DMS53 treated with DMSO at 0.1 percent for 48 hours (cell line): ENCODE measurements around the gene NPLOC4.
"Not testable (repeated sequence)": the region's sequence is repeated elsewhere in the genome, so short reads cannot be mapped to it uniquely, and the experiment has no call there.

Experiments used
- DNase-seq: peaks from one replicate; lab custom pipeline; 2025; ENCODE audit not compliant: unreplicated experiment; lab: John Stamatoyannopoulos, UW

Gene NPLOC4

DNA sequence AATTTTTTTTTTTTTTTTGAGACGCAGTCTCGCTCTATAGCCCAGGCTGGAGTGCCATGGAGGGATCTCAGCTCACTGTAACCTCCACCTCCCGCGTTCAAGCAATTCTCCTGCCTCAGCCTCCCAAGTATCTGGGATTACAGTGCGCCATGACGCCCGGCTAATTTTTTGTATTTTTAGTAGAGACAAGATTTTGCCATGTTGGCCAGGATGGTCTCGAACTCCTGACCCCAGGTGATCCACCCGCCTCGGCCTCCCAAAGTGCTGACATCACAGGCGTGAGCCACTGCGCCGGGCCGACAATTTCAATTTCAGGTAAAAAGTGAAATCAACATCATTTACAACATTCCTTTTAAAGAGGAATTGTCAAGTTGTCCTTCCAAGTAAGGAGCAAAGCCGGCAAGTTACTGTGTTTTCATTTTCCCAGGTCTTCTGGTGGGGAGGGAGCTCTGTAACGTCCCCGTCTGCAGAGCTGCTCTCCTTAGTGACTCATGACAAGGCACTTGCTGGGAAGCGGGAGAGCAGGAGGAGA lies 873 bp downstream of the NPLOC4 start:
- no peak for DNase-seq

DNA sequence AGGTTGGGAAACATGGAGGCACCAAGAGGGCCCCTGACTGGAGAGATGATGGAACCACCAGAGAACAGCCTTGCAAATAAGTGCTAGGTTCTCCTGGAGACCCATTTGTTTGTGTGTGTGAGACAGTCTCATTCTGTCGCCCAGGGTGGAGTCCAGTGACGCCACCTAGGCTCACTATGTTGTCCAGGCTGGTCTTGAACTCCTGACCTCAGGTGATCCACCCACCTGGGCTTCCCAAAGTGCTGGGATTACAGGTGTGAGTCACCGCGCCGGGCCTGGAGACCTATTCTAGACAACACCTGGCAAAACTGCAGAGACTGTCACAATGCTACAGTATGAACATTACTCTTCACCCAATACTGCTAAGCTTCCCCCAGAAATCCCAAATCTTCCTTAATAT lies 1.5 kb downstream of the NPLOC4 start:
- DNase-seq: no peak

DNA sequence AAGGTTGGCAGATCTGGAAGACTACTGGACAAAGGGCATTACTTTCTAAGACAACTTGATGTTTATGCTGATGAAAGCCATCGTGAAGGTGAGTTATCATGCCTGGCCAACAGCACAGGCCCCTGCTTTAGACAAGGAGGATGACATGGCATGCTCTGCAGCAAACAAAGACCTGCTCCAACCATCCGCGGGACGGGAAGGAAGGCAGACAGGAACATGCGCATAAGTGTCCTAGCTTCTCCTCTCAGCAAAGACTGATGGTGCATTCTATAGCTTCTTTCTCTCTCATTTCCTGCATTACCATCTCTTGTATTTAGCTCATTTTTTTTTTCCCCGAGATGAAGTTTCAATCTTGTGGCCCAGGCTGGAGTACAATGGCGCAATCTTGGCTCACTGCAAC lies 5.4 kb downstream of the NPLOC4 start:
- no peak for DNase-seq

DNA sequence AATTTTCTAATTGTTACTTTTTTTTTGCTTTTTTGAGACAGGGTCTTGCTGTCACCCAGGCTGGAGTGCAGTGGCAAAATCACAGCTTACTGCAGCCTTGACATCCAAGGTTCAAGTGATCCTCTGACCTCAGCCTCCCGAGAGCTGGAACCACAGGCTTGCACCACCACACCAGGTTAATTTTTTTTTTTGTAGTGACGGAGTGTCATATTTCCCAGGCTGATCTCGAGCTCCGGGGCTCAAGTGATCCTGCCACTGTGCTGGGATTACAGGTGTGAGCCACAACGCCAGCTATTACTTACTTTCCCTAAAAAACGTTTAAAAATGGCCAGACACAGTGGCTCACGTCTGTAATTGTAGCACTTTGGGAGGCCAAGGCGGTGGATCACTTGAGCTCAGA lies 6.6 kb downstream of the NPLOC4 start:
- no peak for DNase-seq

DNA sequence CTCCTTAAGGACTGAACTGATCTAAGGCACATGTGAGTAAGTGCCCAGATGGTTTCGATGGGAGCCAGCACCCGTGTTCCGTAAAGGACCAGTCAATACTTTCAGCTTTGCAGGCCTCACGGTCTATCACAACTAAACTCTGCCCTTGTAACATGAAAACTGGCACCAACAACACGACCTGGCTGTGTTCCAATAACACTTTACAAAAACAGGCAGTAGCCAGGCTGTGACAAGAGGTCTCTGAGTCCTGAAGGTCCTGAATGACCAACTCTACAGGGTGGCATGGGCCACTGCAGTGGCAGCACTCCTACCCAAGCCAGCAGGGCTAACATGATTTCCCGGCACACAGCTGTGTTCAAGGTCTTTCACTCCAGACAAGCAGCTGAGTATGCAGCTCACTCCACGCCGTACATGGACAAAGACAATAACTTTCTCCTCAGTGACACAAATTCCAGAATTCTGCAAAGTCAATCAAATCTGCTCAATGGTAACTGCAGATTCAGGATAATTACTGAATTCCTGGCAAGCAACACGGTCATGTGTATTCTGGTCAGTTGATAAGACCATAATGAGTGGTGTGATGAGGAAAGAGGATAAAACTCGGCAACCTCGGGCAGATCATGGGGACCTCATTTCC lies 15.3 kb downstream of the NPLOC4 start:
- DNase-seq: no peak

DNA sequence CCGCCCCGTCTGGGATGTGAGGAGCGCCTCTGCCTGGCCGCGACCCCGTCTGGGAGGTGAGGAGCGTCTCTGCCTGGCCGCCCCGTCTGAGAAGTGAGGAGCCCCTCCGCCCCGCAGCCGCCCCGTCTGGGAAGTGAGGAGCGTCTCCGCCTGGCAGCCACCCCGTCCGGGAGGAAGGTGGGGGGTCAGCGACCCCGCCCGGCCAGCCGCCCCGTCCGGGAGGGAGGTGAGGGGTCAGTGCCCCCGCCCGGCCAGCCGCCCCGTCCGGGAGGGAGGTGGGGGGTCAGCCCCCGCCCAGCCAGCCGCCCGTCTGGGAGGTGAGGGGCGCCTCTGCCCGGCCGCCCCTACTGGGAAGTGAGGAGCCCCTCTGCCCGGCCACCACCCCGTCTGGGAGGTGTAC lies 18.6 kb downstream of the NPLOC4 start:
- not testable (repeated sequence) for DNase-seq

DNA sequence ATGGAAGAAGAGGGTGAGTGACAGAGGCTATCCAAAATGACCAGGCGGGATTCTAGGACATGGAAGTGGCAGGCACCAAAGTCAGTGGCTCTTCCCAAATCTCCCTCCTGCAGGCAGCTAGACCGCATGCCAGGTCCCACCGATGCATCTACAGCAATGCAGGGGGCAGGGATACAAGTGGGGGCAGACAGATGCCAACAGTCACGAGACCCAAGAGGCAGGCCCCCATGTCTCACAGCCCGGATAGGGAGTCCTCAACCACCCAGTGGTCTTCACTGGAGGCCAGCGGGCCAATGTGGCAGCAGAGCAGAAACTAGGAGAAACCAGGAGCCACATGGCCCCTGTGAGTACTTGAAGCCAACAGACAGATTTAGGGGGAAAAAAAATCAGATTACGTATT lies 20.0 kb downstream of the NPLOC4 start:
- no peak for DNase-seq

DNA sequence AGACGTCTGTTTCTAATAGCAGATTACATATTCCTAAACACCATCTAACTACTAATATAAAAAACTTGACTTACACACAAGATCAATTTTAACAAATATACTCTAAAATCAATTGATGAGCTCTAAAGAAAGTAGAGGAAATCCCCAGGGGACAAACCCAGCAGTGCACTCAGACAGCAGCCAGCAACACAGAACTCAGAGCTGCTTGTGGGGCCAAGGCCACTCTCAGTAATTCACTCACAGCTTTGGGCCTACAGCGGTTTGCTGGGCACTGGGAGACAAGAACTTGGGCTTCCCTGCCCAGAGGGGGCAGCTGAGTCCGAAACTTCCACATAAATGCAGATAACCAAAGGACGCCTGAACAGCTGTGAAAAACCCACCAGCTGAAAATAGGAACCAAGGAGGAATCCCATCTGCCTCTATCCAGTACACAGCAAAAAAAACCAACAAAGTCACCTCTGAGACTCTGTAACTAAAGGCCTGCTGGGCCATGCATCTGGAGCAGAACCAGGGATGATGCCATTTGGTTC lies 21.4 kb downstream of the NPLOC4 start:
- DNase-seq: no peak

DNA sequence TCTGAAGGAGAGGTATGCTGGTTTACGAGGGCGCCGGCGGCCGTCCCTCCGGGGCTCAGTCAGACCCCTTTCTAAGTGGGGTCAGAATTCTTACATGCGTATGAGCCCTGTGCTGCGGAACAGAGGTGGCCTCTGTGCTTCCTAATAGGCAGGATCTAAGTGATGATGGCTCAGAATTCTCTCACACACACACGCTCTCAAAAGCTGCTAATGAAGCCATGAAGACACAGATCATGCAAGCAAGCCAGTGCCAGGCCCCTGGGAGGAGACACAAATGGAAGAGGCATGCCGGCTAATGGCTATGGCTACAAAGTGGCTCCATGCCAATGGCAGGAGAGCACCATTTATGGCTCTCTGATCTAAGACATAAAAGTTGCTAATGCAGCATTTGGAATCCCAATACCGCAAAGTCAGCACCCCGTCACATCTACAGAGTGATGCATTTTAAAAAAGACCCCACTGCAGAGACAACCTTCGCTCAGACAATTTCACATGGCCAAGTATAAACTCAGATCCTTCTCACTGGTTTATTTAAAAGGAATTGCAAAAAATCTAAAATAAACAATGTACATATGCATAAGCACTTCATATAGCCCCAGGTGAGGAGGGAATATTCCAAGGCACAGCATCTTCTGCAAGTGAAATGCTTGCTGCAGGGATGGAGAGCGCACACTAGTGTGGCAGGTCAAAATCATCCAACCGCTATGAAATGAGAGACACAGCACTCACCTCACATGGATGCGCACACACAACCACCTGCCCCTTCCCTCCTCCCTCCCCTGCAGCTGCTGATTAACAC lies 24.5 kb downstream of the NPLOC4 start:
- DNase-seq: no peak

DNA sequence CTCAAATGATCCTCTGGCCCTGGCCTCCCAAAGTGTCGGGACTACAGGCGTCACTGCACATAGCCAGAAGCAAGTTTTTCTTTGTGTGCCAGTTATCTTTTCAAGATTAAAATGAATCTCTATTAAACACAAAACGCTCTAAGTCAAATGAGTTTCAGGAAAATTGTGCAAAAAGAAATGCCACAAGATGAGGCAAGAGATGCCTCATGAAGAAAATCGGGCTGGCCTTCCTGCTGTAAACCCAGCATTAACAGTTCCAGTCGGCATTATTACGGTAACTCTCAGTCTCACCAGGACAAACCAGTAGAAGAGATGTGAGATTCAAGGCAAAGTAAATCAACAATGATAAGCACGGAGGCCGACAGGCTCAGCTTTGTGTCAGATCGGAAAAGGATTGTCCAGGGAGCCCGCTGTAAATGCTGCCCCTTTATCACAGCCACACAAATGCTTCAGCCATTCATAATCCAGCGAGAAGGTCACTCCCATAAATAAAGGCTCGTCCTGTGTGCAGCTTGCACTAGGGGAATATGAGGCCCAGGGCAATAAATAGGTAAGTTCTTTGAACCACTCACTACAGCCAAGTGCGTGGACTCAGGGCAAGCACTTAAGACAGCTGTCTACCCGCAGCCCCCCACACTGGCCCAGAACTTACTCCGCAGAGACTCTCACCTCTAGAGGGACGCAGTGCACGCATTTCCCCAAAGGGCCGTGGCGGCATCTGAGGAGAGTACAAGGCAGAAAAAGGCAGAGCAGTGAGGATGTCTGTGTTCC lies 27.2 kb downstream of the NPLOC4 start:
- DNase-seq: no peak

DNA sequence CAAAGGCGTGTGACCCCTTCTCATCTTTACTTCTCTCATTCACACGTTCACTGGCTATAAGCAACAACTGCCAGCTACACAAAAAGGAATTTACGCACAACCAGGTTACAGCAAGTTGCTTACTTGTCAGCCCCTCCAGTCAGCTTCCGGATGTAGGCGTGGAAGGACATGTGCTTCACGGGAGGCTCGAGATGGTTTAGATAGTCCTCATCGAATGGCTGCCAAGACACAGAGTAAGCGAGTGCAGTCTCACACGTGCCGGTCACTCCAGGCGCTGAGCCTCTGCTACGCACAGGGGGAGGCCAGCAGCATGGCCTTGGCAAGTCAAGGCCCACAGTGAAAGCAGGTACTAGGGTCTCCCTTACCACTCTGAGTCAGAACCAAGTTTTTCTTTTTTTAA lies 28.3 kb downstream of the NPLOC4 start:
- no peak for DNase-seq

DNA sequence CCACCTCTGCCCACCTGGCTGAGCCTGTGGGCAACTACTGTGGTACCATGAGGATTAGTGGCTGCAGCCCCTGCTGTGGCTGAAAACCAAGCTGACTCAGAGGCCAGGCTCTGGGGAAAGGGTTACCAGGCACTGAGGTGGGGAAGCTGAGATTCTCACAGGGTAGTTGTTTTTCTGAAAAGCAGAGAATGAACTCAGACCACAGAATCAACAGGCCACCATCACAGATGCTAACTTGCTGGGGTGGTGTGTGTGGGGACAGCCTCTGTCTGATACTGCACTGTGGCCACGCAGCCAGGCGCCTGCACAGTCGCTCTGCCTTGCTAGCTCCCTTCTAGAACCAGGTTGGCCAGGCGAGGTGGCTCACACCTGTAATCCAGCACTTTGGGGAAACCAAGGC lies 28.8 kb downstream of the NPLOC4 start:
- no peak for DNase-seq

DNA sequence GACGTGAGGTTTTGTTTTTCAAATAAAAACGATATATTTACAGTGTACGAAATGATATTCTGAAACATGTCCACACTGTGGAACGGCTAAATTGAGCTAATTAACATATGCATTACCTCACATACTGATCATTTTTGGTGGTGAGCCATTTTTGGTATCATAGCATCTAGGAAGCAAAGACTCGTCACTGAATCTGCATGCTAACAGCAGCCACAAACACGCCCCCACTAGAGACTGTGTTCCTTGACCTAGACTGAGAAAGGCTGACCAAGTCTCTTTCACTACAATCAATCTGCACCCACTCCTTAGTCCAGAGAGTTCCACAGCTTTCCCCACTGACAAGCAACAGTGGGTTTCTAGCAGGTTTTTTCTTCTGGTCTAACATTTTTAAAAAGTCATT lies 29.5 kb downstream of the NPLOC4 start:
- DNase-seq: no peak

DNA sequence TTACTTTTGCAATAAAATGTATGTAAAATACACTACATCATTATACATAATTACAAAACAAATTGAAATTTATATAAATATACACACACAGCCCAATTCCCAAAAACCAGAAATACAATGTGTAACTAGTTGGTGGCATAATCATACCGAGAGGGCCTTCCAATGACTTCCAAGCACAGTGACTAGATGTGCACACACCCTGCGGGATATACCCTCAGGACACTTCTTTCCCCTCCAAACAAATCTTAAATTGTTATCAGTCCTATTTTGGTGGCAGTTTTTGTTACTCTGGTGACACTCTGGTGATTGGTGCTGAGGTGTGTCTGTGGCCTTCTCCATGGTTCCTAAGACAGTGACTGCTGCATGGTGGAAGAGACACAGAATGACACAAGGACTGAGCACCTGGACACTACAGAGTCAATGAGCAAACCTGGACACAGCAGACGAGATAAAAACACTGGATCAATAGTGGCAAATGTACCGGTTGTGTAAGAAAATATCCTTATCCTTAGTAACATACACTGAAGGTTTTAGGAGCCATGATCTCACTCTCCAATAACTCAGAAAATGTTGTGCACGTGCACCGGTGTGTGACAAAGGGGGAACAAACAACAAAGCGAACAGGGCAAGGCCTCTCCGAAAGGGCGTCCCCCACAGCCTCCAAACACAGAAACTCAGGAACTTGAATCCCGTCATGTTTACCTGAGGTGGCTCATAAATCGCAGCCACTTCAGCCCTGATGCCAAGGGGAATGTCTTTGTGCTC lies 32.9 kb downstream of the NPLOC4 start:
- no peak for DNase-seq

DNA sequence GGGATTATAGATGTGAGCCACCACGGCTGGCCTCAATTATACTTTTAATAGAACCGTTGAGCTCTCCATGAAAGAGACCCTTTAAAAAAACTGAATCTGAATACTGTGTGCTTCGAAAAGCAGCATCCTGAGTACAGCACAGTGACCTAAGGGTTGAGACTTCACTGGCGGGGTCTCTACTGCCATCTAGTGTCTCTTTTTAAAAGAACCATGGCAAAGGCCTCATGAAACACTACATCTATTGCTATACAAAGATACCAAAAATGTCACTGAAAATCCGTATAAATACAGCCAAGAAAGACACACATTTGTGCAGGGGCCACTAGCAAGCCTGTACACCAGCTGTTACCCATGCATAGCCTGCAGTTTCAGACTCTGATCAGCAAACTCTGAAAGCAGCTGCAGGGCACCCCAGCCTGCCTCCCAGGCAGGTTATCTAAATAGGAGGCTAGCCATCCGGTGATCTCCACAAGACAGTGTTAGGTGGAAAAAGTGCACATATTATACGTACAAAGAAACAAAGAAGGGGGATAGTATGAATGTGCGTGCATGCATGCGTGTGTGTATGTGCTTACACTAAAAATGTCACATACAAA lies 35.3 kb downstream of the NPLOC4 start:
- peak; percentile 72 for DNase-seq

DNA sequence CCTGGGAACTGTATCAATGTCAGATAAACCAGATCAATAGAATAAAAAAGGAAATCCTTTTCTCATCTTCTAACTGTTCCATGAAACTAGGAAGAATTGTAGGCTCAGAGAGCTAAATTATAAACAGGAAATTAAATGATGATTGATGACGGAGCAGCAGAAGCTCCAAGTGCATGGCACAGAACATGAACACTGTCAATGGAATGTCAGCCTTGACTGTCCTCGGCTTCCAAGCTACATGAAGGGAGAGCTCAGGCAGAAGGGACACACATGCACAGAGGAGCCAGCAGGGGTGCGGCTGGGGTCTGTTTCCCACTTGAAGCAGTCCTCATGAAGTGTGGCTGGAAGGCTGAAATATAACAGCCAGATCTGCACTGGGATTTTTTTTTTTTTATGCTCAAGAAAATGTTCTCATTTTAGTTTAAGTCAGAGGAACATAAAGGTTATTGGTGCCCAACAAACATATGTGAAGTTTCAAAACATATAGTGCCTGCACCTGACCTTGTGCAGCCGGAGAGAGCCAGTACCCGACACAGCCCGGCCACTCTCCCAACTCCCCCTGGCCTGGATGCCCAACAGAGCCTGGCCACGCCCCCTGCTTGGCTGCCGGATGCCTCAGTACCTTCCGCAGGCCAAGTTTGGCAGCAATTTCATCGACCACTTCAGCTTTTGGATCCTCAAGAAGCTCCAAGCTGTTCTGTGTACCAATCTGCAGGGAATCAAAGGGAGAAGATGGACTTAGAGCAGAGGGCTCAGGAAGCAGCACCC lies 37.0 kb downstream of the NPLOC4 start:
- DNase-seq: no peak

DNA sequence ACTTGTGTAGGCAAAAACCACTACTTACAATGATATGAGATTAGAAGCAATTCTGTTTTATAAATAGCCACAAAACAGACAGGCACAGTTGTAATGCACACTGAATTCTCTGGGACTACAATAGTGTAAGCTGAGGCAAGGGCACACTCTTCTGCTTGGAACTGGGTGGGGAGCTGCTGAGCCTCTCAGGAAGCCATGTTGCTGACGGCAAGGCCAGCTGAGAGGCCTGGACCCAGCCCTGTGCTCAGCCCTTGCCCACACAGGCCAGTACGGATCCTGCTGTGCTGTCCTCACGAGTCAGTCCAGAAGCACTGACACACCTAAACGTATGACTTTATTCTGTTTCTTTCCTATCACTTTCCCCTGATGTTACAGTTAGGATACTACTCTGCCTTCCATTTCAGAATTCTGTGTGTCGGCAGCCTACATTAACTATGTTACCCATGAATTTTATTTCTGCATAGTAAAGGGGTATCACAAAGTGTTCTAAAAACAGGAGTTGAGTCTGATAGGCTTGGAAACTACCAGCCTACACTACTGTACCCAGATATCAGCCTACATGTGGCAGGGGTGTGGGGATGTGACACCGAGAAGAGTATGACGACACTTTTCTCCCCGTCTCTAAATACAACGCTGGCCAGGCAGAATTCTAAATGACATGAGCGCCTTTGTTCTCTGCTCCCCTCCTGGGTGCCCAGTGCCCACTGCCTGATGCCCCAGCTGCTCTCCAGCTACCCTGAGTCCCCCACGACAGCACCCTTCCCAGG lies 43.6 kb downstream of the NPLOC4 start:
- no peak for DNase-seq

DNA sequence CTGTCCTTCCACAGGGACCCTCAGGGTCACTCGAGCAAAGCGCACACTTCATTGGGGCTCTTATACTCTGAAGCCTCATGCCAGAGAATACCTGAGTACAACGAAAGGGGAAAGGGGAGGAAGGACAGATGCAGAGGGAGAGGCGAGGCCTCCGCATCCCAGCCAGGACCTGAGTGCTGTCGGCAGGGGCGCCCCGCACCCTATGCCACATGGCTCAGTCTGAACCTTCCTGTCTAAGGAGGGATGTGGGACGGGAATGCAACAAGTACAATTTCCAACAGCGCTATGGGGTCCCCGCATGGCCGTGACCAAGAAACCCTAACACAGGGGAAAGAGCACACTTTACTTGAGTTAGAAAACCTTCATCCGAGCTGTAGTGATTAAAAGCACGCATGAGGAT lies 44.9 kb downstream of the NPLOC4 start:
- no peak for DNase-seq

DNA sequence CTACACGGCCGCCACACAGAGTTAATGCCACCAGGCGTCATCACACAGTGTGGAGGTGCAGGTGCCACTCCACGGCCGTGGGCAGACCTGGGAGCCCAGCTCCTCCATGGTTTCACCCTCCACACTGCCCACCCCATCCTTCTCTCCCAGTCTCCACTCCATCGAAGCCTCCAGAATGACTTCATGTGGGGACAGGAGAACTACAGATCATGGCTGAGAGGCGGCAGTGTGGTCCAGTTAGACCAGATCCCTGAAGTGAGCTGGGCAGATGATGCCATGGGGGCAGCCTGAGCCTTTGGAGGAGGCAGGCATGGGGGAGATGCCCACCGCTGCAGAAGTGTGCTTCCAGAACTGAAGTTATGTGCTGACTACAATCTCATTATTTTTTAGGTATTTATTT lies 46.8 kb downstream of the NPLOC4 start:
- DNase-seq: no peak
